HepG2 (cell line): Measurements from ENCODE around the gene TMEM59. TPM values are rescaled to one million over a fixed set of nuclear protein-coding genes. Genes with fewer than 3 reads are reported as not detected.

ENCODE experiments used
- ATAC-seq: fragments of 200-7000 bp; cut with Tn5 transposase; 3 replicates; pipeline ENCODE4 v1.9.1; 2020; ENCODE audit warnings: mild to moderate bottlenecking, moderate library complexity
- BruUV-seq: library from RNA; stranded (reverse); fragments of 400-500 nt; replicated peaks from 2 replicates; lab custom pipeline; 2021; lab: Mats Ljungman, UMichigan
- CTCF ChIA-PET: fragments of 300-600 bp; formaldehyde crosslinking; extraction: SDS; loops from one replicate; lab custom pipeline; 2021; ENCODE audit warnings: low total read pairs, inconsistent platforms, low intra/inter-chr PET ratio; lab: Yijun Ruan, JAX
- POLR2A ChIA-PET: fragments of 350-600 bp; sonication (Branson Sonifier 250); formaldehyde crosslinking; loops from one replicate; lab custom pipeline; 2020; ENCODE audit warnings: antibody characterized with exemption, inconsistent platforms; lab: Yijun Ruan, JAX
- DNase-seq: peaks from one replicate; pipeline ENCODE4 v3.0.0-alpha.2; 2015; ENCODE audit warnings: low spot score
- FAIRE-seq: peaks from 3 replicates; lab custom pipeline; 2011; peaks lifted over from hg19 to GRCh38; lab: Jason Lieb, UNC
- H2AFZ ChIP-seq: one replicate; pipeline ENCODE4 v1.6.1; 2011; ENCODE audit warnings: low read length, inconsistent platforms
- H3K27ac ChIP-seq: fragments of 300-600 bp; 3 replicates; pipeline ENCODE4 v1.8.0; 2011; ENCODE audit warnings: mixed run types, mild to moderate bottlenecking, mixed read lengths, low read length, inconsistent platforms; ENCODE audit not compliant: insufficient read depth; ENCODE audit errors: extremely low read length
- H3K27me3 ChIP-seq, 2 experiments: fragments of 200-600 bp in 1 of 2; 2 replicates in 1 of 2; 3 replicates in 1 of 2; pipeline versions ENCODE4 v1.6.0 to v1.8.0; 2011; ENCODE audit warnings: low read length in 2 of 2, mild to moderate bottlenecking in 2 of 2, moderate library complexity in 2 of 2, inconsistent platforms in 1 of 2; ENCODE audit not compliant: insufficient read depth in 2 of 2, control insufficient read depth in 1 of 2
- H3K36me3 ChIP-seq, 2 experiments: fragments of 200-600 bp in 1 of 2; replicated peaks in 1 of 2; 2 replicates in 1 of 2; 3 replicates in 1 of 2; pipeline versions ENCODE4 v1.5.1 to v1.8.0; 2011; ENCODE audit warnings: low read length in 2 of 2, inconsistent platforms in 1 of 2; ENCODE audit not compliant: insufficient read depth in 2 of 2, control insufficient read depth in 1 of 2
- H3K4me1 ChIP-seq: 2 replicates; pipeline ENCODE4 v1.5.1; 2012; ENCODE audit warnings: low read length, inconsistent platforms; ENCODE audit not compliant: insufficient read depth
- H3K4me2 ChIP-seq: 2 replicates; pipeline ENCODE4 v1.6.0; 2011; ENCODE audit warnings: low read depth, low read length, inconsistent platforms
- H3K4me3 ChIP-seq, 3 experiments: fragments of 200-600 bp in 1 of 3; sonication (generic), shearing (Covaris generic) in 1 of 3; replicated peaks in 1 of 3; 2 replicates each; pipeline ENCODE4 v1.5.1; 2011 to 2016; ENCODE audit warnings: low read length in 3 of 3, inconsistent platforms in 2 of 3, low read depth in 2 of 3, mild to moderate bottlenecking in 2 of 3, control low read depth in 1 of 3, mixed read lengths in 1 of 3; ENCODE audit not compliant: insufficient read depth in 1 of 3
- H3K79me2 ChIP-seq: one replicate; pipeline ENCODE4 v1.6.1; 2011; ENCODE audit warnings: low read length, inconsistent platforms; ENCODE audit not compliant: insufficient read depth
- H3K9ac ChIP-seq: 2 replicates; pipeline ENCODE4 v1.6.0; 2011; ENCODE audit warnings: mild to moderate bottlenecking, low read depth, low read length, inconsistent platforms; ENCODE audit not compliant: insufficient read depth
- H3K9me3 ChIP-seq: 2 replicates; pipeline ENCODE4 v1.5.1; 2012; ENCODE audit warnings: mild to moderate bottlenecking, low read length
- H4K20me1 ChIP-seq: 2 replicates; pipeline ENCODE4 v1.6.0; 2011; ENCODE audit warnings: inconsistent platforms, mild to moderate bottlenecking, low read length, moderate library complexity; ENCODE audit not compliant: insufficient read depth
- DDIT3 ChIP-seq: sonication (generic); formaldehyde crosslinking; IDR thresholded peaks from 2 replicates; pipeline ENCODE4 v1.4.0; 2020; ENCODE audit warnings: mild to moderate bottlenecking, missing genetic modification reagents
- ISX ChIP-seq: sonication (generic); formaldehyde crosslinking; conservative IDR thresholded peaks from 2 replicates; pipeline ENCODE4 v1.5.0; 2020; ENCODE audit warnings: missing genetic modification reagents
- NFKB2 ChIP-seq: sonication (generic); formaldehyde crosslinking; IDR thresholded peaks from 2 replicates; pipeline ENCODE4 v1.4.0; 2020; ENCODE audit warnings: missing genetic modification reagents, borderline replicate concordance
- SAFB2 ChIP-seq: sonication (generic); formaldehyde crosslinking; IDR thresholded peaks from 2 replicates; pipeline ENCODE4 v1.5.1; 2020; ENCODE audit warnings: missing genetic modification reagents, low read depth, mild to moderate bottlenecking, borderline replicate concordance
- SAP130 ChIP-seq: IDR thresholded peaks from 2 replicates; pipeline ENCODE4 v1.6.1; 2016; ENCODE audit warnings: low read depth
- SMARCE1 ChIP-seq: fragments of 450-650 bp; IDR thresholded peaks from 2 replicates; pipeline ENCODE4 v1.6.1; 2017; ENCODE audit warnings: borderline replicate concordance
- SP140L ChIP-seq: sonication (generic); formaldehyde crosslinking; IDR thresholded peaks from 2 replicates; pipeline ENCODE4 v1.4.0; 2020; ENCODE audit warnings: missing genetic modification reagents, borderline replicate concordance
- SPEN ChIP-seq: sonication (generic); formaldehyde crosslinking; IDR thresholded peaks from 2 replicates; pipeline ENCODE4 v1.5.1; 2020; ENCODE audit warnings: low read depth, mild to moderate bottlenecking, missing genetic modification reagents
- SUZ12 ChIP-seq: fragments of 150-350 bp; IDR thresholded peaks from 2 replicates; pipeline ENCODE4 v1.6.1; 2014; ENCODE audit warnings: low read depth, low read length
- TCF7 ChIP-seq: sonication (generic); IDR thresholded peaks from 2 replicates; pipeline ENCODE4 v1.6.1; 2016; ENCODE audit warnings: antibody characterized with exemption, low read depth
- ZNF136 ChIP-seq: sonication (generic); formaldehyde crosslinking; IDR thresholded peaks from 2 replicates; pipeline ENCODE4 v1.8.1; 2022; ENCODE audit warnings: low read depth, mild to moderate bottlenecking, moderate library complexity, missing genetic modification reagents
- ZNF431 ChIP-seq: sonication (generic); formaldehyde crosslinking; IDR thresholded peaks from 2 replicates; pipeline ENCODE4 v1.9.0; 2022; ENCODE audit warnings: missing genetic modification reagents, low read depth, mild to moderate bottlenecking, borderline replicate concordance
- ZNF703 ChIP-seq: sonication (generic); formaldehyde crosslinking; IDR thresholded peaks from 2 replicates; pipeline ENCODE4 v1.5.1; 2020; ENCODE audit warnings: missing genetic modification reagents, mild to moderate bottlenecking, moderate library complexity, borderline replicate concordance
- ZNF768 ChIP-seq: sonication (generic); formaldehyde crosslinking; IDR thresholded peaks from 2 replicates; pipeline ENCODE4 v1.4.0; 2020; ENCODE audit warnings: missing genetic modification reagents
- in situ Hi-C: cut with HindIII; loops from 2 replicates; pipeline ENCODE4 v1.10.0; 2017; ENCODE audit warnings: low pct_unique_long_range_greater_than_20kb; ENCODE audit not compliant: extremely low pct_ligation_motif_present
- intact Hi-C: fragments of 100-400 bp; cut with micrococcal nuclease; formaldehyde crosslinking; loops from one replicate; pipeline ENCODE4 v1.10.0; 2022; ENCODE audit not compliant: unreplicated experiment
- polyA plus RNA-seq, 8 experiments: library from polyadenylated mRNA; depleted of rRNA in 3 of 8; stranded (reverse) in 7 of 8; unstranded in 1 of 8; fragments of >200 nt; fragmentation: Illumina TruSeq in 4 of 8; extraction: Trizol in 4 of 8; gene quantifications; 2 replicates each; pipeline versions ENCODE4 v1.2.1 to v1.2.3, GENCODE V29; 2011 to 2016; ENCODE audit warnings: low read depth in 4 of 8, missing spikeins in 1 of 8, mixed read lengths in 1 of 8; ENCODE audit not compliant: insufficient read depth in 1 of 8
- total RNA-seq, 5 experiments: library from RNA; depleted of rRNA; stranded (reverse); fragments of >200 nt; fragmentation: Illumina TruSeq; extraction: Trizol; gene quantifications; 2 replicates each; pipeline ENCODE4 v1.2.3, GENCODE V29; 2016; ENCODE audit warnings: low read depth in 1 of 5

The TMEM59 gene
- total and polyA plus RNA-seq, 2 of the 13 experiments (the other 11 are each of a cell fraction or from before 2014, with no cell fraction given), result 147 to 363 TPM

- no peaks in the 10 kb centered on the region for H3K36me3 ChIP-seq
- no peaks in the 10 kb centered on the region for H3K9me3 ChIP-seq
- POLR2A ChIA-PET, result no interaction called here
- H3K4me2 ChIP-seq, result no peak overlapping the region
- no peaks in the 10 kb centered on the region for H3K27me3 ChIP-seq
- TF ChIP-seq SP140L (CRISPR knock-in tag), result no peak
- no peak for TF ChIP-seq ZNF768 (CRISPR knock-in tag)
- TF ChIP-seq ZNF136, result no peak
- TF ChIP-seq TCF7, result no peak
- no peak for TF ChIP-seq SAP130 (CRISPR knock-in tag)
- no peak for TF ChIP-seq SAFB2 (CRISPR knock-in tag)
- TF ChIP-seq NFKB2 (CRISPR knock-in tag), result no peak
- TF ChIP-seq SPEN (CRISPR knock-in tag), result no peak
- TF ChIP-seq ISX (CRISPR knock-in tag), result no peak
- no peak for TF ChIP-seq ZNF431
- TF ChIP-seq ZNF703, result no peak
- no peak for TF ChIP-seq SUZ12
- no peak for TF ChIP-seq SMARCE1
- TF ChIP-seq DDIT3 (CRISPR knock-in tag), result no peak
- TF ChIP-seq, all 625 proteins: peak for 0
- H2AFZ ChIP-seq, result no peak overlapping the region
- H3K4me1 ChIP-seq, result peaks cover 12% of the 10 kb centered on the region
- H3K9ac ChIP-seq, result no peak overlapping the region
- no peaks in the 10 kb centered on the region for H3K79me2 ChIP-seq
- no peaks in the 10 kb centered on the region for H4K20me1 ChIP-seq
- H3K4me3 ChIP-seq, result no peak overlapping the region
- no peak for DNase-seq
- in situ Hi-C loops (no loop called here), intact Hi-C loops (no loop called here)
- no peak for FAIRE-seq
- BruUV-seq, result no TSS peak
- no peak for ATAC-seq
- no peak overlapping the region for H3K27ac ChIP-seq
- CTCF ChIA-PET, result no interaction called here
Observed at GRCh38 chr1:53999920-54000319, 53.1 kb downstream of the TMEM59 start.
